Pulmonary artery endothelial cell (primary cell): Measurements from ENCODE around the gene VTA1. TPM values are rescaled to one million over a fixed set of nuclear protein-coding genes. Genes with fewer than 3 reads are reported as not detected.
A peak's percentile ranks its signal among the peaks of the same experiment; 100 is the strongest.
"Not testable (repeated sequence)": the region's sequence is repeated elsewhere in the genome, so short reads cannot be mapped to it uniquely, and the experiment has no call there.

Experiments
- DNase-seq: peaks from one replicate; pipeline ENCODE4 v3.0.0-alpha.2; 2011; ENCODE audit warnings: low read depth, low spot score
- total RNA-seq: library from RNA; depleted of rRNA; stranded (reverse); fragments of >200 nt; gene quantifications from 2 replicates; pipeline ENCODE4 v1.2.3, GENCODE V29; 2014

The VTA1 gene
- total RNA-seq, 1 donor from 2014 or later, result 54.5 TPM

DNA sequence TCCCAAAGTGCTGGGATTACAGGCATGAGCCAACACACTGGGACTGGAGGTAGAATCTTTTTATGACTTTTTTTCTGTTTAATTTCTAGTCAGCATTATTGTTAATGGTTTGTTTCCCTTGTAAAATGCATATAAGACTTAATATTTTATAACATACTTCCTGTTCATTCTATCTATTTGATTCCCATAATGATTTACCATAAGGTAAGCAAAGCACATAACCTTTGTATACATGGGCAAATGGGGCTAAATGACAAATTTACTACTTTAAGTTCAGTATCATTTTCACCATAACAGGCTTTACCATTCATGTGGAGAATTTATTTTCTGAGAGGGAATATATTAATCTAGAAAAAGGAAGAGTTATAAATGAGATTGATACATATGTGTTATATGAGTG is 24.3 kb downstream of the VTA1 start:
- DNase-seq, result no peak

DNA sequence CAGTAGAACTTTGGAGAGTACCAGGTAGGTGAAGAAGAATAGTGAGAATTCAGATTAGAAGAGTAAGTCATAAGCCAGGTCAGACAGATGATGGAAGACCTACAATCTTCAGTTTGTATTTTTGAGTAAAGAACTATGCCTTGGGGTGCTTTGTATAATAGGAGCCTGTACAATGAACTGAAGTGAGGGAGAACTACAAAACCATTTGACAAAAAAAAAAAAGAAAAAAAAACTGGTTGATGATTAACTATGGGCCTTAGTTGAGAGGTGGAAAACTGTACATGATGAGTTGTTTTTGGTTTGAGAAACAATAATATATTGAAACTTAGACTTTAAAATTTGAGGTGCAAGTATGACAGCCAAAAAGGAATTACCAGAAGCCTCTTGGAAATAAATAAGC is 25.7 kb downstream of the VTA1 start:
- no peak for DNase-seq

DNA sequence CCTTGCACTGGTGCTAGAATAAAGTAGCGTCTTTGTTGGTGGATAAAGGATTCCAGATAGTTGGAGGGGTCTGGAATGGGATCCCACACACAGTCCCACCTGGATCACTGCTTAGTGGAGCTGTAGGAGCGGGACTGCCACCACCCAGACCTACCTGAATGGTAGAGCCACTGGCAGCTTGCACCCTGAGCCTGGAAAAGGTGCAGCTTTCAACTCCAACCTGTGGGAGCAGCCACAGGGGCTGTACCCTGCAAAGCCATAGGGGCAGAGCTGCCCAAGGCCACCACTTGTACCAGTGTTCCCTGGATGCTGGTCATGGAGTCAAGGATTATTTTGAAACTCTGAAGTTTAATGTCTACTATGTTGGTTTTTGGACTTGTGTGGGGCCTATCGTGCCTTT is 26.9 kb downstream of the VTA1 start:
- DNase-seq, result no peak

DNA sequence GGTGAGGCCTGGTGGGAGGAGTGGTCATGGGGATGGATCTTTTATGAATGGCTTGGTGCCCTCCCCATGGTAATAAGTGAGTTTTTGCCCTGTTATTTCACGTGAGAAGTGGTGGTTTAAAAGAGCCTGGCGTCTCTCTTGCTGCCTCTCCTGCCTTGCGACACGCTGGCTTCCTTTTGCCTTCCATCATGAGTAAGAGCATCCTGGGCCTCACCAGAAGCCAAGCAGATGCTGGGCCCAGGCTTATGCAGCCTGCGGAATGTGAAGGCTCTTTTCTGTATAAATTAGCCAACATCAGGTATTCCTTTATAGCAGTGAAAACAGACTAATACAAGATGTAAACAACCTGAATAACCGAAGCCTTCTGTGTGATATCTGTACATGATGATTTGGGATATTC is 27.6 kb downstream of the VTA1 start:
- no peak for DNase-seq

DNA sequence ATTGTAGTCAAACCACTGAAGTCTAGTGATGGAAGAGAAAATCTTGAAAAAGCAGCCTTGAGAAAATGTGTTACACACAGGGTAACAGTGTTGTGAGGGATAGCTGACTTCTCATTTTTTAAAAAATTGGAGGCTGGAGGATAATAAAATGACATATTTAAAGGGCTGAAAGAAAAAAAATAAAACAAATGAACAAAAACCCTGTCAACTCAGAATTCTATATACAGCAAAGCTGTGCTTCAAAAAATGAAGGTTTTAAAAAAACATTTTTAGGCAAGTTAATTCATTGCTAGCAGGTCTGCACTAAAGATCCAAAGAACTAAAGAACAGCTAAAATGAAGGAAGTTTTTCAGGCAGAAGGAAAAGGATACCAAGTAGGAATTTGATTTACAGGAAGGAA is 31.1 kb downstream of the VTA1 start:
- no peak for DNase-seq

DNA sequence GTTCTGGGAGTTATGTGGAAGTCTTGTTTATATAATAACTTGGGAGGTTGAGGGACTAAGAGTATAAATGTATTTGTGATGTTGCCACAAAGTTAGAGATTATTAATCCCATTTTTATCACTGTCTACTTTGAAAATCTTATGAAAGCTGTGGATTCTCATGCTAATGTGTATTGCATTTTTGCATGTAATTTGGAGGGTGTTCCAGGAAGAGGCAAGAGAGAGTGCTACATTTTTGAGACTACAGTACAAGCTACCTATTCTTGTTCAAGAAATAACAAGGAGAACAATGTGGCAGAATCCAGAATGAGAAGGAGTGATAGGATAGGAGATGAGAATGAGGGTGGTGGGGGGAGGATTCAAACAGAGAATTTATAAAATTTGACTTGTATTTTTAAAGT is 34.9 kb downstream of the VTA1 start:
- DNase-seq, result no peak

DNA sequence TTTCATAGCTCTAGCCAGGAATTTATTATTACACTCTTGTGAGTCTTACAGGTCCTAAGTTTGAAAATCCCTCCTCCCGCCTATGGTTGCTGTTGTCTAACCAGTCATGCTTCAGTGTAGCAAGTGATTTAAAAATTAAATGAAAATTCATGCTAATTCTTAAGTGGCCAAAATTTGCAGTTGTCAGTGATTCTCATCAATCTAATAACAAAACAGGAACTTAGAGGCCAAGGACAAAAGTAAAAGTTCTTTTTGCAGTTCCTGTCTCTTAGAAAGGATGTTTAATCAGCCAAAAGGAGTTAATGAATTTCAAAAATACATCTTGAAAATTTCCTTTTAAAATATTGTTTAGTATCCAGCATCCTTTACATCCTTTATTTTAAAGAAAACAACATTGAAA is 36.3 kb downstream of the VTA1 start:
- DNase-seq, result no peak

DNA sequence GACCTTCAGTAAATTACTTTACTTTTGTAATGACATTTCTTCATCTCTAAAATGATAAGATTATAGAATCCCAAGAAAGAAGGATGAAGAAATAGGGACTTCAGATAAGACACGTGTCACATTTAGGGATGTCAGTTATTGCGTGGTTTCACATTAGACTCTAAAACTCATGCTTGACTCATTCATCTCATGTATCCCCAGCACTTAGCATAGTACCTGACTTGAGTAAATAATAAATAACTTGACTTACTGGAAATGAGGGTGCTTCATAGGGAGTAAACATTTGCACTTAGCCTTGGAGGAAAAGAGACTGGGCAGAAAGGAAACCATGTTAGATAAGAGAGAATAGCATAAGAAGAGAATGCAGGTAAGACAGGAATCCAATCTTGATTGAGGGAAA is 37.2 kb downstream of the VTA1 start:
- DNase-seq, result no peak

DNA sequence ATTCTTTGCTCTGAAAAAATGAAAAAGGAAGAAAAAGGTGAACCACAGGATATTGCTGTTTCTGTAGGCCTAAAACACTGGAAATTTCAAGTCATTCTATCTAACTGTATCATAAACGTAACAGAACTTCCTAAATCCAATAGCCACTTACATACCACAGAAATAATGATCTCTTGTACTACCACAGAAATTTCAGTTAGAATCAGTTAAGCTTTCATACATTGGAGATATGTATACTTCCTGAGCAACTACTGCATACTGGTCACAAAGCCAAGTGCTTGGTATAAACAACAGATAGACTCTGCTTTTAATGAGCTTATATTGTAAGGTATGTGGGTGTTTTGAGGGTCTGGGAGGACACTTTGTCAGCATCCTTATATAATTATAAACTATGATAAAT is 38.6 kb downstream of the VTA1 start:
- no peak for DNase-seq

DNA sequence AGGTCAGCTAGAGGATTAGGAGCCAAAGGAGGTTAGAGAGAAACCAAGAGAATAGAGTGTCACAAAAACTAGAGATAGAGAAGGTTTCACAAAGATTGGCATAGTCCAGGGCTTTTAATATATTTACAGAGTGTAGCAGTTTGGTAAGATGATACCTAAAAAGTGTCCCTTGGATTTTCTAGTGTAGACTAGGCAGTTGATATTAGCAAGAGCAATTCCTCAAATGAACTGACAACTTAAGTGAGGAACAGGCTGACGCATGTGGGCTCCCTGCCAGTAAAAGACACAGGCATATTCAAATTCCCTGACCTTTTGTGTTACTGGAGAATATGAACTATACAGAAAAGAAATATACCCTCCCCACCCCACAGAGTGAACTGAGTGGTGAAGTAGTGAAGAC is 40.1 kb downstream of the VTA1 start:
- peak; percentile 53 for DNase-seq

DNA sequence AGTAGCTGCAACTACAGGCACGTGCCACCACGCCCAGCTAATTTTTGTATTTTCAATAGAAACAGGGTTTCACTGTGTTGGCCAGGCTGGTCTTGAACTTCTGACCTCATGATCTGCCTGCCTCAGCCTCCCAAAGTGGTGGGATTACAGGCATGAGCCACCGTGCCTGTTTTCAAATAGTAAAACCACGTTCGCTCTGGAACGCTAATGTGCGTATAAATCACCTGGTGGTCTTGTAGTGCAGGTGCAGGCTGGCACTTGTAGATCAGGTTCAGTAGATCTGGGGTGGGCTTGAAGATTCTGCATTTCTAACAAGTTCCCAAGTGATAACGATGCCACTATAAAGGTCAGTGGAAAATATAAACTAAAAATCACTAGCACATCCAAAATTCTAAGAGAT is 41.3 kb downstream of the VTA1 start:
- not testable (repeated sequence) for DNase-seq

DNA sequence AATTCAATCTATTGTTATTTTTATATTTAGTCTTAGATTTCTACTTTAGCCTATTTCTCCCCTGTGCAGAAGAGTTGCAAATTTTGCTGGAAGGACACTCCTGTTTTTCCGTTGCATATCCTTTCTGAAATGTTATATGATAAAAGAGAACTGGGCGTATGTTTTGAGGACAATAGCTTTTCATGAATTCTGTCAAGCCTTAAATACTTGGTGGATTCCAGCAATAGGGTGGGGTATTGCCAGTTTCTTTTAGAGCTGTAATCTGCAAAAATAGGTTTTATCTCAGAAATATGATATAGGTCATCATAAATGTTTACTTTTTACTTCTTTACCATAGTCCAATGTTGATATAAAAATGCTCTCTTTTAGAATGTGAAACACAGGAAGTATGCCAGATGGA is 42.0 kb downstream of the VTA1 start:
- no peak for DNase-seq

DNA sequence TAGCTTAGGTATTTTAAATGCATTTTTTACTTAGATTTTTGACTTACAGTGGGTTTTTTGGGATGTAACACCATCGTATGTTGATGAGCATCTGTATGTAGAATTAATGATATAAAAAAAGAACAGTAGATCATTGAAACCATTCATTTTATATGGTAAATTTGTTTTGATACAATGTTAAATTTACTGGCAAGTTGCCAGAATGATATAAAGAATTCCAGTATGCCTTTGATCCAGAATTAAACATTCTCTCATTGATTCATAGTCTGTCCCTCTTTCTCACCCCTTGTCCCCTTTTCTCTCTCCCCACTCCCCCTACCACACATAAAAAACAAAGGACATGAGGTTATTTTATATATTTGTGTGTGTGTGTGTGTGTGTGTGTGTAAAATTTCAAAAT is 45.3 kb downstream of the VTA1 start:
- DNase-seq, result no peak

DNA sequence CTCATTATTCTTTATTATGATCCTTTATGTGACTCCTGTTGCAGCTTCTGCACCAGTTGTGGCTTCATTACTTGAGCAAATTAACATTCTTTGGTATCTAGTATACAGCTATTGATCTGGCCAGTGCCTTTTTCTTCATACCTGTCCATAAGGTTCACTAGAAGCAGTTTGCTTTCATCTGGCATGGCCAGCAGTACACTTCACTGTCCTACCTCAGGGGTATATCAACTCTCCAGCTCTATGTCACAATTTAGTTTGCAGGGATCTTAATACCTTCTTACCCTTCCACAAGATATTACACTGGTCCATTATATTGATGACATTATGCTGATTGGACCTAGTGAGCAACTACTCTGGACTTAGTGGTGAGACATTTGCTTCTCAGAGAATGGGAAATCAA is 46.6 kb downstream of the VTA1 start:
- DNase-seq, result no peak

DNA sequence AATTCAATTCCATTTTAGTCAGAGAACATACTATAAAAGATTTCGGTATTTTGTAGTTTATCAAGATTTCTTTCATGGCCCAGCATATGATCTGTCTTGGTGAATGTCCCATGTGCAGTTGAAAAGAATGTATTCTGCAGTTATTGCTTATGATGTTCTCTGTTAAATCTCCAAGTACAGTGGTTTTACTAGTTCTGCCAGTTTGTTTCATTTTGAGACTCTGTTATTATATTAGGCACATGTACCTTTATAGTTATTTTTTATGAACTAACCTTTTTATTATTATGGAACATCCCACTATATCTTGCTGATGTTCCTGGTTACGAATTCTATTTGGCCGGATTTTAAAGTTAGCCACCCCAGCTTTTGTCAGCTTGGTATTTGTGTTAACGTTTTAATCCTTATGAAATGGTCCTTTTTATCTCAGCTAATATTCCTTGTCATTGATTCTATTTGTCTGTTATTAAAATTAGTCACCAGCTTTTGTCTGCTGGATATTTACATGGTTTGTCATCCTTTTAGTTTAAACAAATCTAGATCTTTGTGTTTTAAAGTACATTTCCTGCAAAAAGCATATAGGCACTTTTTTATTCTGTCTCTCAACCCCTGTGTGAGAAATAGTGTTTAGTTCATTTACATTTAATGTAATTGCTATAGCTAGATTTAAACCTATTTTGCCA is 48.9 kb downstream of the VTA1 start:
- DNase-seq, result no peak

DNA sequence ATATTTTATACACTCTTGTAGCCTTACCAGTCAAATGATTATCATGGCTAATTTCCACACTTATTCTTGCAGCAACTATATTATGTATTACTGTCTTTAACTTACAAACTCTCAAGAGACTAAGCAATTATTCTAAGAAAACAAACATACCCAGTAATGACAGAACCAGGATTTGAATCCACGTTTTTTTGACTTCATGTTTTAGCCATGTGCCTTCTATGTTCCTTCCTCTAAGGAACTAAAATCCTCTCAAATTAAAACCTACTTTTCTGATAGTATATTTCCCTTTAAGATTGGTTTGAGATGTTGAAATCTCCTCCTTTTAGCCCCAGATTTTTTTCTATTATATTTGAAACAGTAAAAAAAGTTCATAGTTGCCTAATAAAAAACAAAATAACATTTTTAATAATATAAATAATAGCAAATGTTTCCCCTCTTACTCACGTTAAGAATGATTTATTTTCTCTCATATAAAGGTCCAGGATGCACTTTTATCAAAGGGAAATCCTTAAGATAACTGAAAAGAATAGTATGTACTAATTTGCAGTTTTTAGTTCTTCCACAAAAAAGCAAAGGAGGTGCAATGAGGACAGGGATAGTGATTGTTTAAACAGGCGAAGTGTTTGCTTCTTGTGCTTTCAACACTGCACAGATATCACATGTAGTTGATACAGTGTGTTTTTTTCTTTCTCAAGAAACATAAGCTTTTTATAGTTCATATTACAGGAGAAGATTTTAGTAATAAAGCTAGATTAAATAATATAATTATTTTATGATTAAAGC is 54.0 kb downstream of the VTA1 start:
- DNase-seq, result peak; percentile 39

DNA sequence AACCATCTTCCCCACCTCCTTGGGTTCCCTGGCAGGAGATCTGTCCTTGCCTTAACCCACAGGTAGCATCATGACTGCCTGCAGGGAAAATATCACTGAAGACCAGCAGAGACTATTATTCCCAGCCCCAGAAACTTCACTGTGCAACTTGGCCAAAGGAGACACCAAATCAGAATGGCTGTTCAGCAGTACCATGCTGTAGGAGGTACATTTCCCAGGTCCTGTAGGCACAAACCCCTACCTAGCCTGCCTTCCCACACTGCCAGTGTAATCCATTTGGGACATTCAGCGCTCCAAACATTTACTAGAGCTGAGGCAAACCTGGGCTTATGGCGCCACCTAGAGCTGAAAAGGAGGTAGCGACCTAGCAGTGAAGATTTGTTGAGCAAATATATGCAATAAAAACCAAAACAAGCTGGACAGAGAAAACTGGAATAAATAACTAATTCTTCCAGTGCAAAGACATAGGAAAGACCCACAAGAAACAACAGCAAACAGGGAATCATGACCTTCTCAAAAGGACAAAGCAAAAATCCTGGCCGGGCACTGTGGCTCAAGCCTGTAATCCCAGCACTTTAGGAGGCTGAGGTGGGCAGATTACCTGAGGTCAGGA is 60.3 kb downstream of the VTA1 start:
- peak; percentile 29 for DNase-seq

DNA sequence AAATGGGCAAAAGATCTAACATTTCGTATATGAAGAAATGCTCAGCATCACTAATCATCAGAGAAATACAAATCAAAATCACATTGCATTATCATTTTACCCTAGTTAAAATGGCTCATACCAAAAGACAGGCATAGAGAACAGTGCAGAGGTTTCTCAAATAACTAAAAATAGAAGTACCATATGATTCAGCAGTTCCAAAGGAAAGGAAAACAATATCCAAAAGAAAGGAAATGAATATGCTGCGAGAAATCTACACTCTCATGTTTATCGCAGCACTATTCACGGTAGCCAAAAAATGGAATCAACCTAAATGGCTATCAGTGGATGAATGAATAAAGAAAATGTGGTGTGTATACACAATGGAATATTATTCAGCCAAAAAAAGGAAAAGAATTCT is 63.5 kb downstream of the VTA1 start:
- DNase-seq, result peak; percentile 27

DNA sequence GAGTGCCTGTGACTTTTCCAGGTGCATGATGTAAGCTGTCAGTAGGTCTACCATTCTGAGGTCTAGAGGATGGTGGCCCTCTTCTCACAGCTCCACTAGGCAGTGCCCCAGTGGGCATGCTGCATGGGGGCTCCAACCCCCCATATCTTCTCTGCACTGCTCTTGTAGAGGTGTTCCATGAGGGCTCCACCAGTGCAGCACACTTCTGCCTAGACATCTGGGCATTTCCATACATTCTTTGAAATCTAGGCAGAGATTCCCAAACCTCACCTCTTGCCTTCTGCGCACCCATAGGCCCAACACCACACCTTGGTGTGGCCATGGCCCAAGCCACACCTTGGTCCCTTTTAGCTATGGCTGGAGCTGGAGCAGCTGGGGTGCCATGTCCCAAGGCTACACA is 66.3 kb downstream of the VTA1 start:
- no peak for DNase-seq

DNA sequence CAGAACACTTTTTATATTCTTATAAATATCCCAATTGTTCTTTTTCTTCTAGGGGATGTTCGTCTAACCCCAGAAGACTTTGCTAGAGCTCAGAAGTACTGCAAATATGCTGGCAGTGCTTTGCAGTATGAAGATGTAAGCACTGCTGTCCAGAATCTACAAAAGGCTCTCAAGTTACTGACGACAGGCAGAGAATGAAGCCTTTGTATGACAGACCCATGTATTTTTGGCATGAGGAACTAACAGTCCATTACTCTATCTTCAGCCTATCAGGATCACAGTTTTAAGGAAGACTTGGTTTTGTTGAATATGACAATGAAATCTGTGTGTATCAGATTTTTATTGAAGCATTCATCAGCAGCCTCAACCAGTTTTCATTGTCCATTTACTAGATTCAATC is 71.4 kb downstream of the VTA1 start:
- no peak for DNase-seq

DNA sequence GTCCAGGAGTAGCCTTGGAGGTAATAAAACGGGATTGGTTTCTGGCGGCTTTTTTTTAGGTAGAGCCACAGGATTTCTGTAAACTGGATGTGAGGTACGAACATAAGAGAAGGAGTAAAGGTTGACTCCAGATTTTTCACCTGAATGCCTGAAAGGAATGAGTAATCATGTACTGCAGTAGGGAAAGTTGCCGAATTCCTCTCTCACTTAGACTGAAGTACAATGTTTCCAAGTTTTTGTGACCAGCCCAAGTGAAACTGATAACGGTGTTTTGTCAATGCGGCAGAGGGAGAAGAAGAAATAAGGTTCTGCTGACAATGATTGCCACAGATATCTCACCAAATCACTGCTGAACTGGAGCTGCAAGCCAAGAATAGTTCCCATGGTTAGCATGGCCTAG is 75.0 kb downstream of the VTA1 start:
- DNase-seq, result no peak

DNA sequence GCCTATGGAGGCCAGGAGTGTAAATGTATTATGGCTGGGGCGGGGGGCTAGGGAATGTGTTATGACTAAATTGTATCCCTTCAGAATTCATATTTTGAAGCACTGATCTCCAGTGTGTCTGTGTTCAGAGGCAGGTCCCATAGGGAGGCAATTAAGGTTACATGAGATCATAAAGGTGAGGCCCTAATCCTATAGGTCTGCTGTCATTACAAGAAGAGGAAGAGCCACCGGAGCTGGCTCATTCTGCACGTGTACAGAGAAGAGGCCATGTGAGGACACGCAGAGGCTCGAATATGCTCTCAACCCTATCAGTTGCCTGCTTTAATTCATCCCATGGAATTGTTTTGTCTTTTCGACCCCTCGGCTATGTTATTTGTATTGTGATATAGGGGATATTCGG is 76.9 kb downstream of the VTA1 start:
- DNase-seq, result no peak

DNA sequence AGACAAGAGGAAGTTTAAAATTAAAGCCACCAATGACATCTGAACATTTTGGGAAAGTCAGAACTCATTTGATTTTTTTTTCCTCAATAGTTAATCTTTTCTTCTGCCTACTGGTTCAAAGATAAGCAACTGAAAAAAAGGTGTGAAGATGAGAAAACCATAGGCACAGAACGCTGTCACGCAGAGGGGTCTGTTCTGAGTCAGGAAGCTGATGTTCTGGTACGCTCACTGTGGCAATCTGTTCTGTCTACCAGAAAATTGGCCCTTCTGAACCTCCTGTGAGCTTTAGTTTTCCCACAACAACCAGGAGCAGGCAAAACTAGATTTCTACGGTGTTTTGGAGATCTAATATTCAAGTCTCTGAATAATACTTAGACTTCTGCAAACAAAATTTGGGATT is 78.1 kb downstream of the VTA1 start:
- DNase-seq, result no peak
